AG20443 (cell line): Measurements from ENCODE around the gene PHC2.
A peak's percentile ranks its signal among the peaks of the same experiment; 100 is the strongest.

Experiments
- DNase-seq: peaks from one replicate; pipeline ENCODE4 v3.0.0; 2012; ENCODE audit warnings: low spot score, mixed read lengths

Gene PHC2

DNA sequence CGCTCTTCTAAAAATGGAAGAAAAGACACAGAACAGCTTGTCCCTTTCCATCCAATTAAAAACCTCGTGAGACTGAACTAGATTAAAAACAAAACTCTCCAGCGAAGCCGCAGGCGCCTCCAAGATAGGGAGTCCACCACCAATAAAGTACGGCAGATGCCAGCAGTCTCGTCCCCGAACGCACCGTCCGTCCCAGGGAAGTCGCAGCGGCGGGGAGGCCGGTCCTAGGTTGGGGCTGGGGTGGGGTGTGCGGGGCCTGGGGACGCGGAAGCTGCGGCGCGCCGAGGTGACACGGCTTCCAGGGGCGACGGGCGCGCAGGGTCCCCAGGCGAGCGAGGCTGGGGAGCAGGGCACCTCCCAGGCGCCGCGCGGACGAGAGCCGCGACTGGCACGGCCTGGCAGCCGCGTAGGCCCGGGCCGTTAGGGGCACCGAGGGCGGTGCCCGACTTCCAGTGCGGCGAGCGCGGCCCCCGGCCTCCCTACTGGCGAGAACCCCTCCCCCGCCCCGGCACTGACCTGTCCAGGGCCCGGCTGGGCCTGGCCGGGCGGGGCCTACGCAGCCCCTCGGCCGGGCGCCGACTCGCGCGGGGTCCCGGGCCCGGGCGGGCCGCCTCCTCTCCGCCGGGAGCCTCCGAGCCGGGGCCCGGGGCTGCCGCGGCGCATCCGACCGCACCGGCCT is 81.7 kb downstream of the PHC2 start:
- DNase-seq = peak; percentile 55

DNA sequence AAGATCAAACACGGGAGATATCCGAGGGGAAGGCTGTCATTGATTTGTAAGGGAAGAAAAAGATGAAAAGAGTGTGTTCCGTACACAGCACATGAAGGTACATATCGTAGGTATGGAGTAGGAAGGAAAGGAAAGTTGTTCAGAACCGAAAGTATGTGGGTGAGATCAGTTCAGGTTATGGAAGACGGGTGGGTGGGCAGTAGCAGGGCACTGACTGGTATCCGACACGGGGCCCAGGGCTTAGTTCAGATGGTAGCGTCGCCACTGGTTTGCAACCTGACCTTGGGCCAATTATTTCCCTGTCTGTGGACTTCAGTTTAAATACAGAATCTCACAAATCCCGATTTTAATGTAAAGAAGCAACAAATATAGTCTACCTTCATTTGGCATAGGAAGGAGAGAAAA is 82.2 kb downstream of the PHC2 start:
- DNase-seq = no peak

DNA sequence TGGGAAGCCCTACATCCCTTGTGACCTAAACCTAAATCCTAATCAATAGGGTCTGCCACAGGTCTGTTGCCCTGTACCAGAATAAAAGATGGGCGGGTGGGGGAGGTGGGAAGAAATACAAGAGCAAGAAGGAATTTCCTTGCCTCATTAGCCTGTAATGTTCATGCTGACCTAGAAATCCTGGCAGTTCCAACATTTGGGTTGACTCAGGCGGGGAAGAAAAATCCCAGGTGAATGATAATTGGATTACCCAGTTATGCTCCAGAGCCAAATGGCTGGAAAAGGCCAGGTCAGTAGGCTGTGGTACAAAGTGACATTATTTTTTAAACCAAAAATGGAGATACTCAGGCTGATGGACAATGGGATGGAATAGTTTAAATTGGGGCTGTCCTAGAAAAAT is 82.7 kb downstream of the PHC2 start:
- DNase-seq = peak; percentile 25

DNA sequence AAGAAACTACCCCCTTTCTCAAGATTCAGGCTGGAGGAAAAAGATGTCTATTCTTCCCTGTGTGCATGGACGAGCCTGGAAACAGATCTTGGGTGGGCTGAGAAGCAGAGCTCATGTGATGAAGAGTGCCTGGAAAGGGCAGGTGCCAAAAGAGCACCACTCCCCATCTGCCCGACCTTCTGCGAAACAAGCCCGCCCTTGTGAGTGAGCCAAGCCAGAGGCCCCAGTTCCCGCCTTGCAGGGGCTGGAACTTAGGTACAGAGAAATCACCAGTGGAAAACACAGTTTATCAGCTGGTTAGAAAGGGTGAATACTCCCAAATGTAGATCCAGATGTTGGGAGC is 83.3 kb downstream of the PHC2 start:
- no peak for DNase-seq

DNA sequence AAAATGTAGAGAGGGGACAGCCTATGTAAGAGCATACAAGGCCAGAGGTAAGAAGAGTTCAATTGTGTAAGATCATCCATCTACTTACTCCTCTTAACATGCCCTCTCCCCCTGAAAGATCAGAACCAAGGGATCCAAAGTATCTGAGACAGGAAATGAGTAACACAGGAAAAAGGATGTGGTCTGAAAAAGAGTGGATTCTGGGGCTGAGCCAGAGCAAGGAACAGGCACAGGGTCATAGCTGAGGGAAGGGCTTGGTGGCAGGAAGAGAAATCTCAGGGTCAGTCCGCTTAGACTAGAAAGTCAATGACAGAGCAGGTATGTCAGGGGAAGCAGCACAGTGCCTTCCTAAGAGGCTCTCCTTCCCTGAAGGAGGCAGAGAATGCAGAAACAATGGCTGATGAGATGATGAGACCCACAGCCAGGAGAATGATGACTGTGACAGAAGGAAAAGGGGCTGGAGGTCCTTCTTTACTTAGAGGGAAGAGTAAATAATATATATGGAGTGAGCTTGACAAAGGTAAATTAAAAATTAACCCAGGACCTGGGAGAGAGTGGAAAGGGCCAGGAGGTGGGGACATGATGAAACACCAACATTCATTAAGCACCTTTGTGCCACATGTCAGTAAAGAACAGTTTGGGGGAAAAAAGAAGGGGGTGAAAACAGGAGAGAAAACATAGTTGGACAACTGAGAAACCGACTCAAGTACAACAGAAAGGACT is 83.8 kb downstream of the PHC2 start:
- DNase-seq = peak; percentile 59

DNA sequence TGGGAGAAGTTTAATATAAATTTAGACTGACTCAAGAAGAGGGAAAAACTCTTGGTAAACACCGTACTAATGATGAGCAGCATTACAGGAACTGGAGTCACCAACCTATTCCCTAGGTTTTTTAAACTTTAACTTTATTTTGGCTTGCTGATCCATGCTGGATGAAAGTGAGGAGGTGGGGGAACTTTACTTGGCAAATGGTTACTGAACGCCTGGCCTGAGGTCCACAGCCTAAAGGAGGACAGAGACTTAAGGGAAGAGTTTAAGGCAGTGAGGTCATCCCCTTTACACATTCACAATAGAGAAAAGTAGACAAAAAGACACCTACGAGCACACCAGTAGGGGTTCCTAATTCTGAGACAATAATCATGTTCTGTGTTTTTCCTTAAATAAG is 84.4 kb downstream of the PHC2 start:
- DNase-seq = no peak

DNA sequence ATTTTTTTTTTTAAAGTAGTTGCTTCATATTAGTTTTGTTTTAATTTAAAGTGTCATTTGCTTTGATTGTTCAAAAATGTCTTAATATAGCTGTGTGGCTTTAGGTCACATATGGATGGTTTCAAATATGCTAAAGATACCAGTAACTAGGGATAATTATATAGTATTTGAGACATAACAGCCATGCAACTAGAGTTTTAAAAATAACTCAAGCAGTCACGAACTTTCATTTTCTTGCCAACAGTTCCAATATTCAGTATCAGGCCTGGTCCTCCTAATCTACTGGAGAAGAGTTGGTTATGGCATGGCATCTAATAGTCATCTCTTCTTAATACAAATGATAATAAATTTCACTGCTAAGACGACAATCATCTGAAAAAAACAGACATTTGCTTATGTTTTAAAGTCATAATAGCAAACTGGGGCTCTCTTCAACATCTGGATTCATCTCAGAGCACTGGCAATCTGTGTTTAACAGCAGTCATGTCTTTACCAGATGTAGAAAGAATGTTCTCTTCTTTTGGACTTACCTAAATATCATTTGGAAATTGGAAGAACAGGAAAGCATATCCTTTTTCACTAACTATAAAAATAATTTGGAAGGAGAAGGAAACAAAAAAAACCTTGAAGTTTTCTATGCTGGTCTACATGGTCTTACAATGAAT is 85.9 kb downstream of the PHC2 start:
- DNase-seq = no peak

DNA sequence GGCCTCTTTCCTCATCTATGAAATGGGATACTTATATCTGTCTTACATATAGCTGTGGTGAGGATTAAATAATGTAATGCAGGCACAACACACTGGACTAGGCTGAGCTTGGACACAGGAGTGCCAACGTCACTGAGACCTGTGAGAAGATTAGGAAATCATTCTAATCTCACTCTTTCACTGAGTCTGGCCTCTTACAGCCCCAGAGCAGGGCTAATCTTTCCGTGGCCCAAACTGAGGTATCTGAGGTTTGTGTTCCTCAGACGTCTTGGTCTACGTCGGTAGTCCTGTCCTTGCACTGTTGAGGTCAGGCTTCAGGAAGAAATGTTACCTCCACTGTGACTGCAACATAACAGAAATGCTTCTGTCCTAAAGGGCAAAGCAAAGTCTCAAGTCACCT is 87.4 kb downstream of the PHC2 start:
- no peak for DNase-seq

DNA sequence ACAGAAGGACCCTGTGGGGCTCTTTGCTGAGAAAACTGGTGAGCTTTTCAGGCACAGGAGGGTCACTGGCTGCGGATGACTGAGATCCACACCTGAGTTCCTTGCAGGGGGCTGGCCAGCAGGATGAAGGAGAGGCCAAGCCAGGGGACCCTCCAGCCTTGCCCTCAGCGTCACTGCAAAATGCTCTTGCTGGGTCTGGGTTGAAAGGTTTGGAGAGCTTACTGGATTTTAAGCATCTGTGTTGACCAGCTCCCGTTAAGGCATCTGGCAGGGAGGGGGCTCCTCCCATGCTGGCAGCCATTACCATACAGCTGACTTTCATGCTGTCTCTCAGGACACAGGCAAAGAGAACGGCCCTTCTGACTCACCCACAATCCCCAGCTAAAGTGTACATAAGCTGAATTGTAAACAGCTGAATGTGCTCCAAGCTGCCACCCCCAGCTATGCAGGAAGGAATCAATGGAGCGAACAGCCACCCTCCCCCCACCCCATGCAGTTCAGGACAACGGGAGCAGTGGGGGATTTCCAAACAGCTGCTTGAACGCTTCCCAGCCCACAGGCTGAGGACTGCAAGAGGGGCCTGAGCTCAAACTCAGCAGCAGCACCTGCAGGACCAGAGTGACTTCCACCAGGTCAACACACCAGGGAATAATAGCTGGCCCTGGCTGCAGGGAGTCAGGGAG is 88.7 kb downstream of the PHC2 start:
- peak; percentile 70 for DNase-seq

DNA sequence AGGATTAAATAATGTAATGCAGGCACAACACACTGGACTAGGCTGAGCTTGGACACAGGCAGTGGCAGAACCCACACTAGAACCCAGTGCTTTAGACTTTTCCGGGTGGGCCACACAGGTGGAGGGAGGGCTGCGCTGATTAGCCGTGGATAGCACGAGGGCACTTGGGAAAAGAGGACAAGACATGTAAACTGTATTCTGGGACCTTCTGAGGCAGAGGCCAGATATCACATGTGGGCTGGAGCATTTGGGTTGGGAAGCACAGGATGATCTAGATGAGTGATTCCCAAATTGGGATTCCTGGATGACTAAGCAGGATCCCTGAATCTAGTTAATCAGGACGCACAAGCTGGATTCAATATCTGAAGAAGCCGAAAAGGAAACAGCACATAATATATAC is 89.7 kb downstream of the PHC2 start:
- no peak for DNase-seq

DNA sequence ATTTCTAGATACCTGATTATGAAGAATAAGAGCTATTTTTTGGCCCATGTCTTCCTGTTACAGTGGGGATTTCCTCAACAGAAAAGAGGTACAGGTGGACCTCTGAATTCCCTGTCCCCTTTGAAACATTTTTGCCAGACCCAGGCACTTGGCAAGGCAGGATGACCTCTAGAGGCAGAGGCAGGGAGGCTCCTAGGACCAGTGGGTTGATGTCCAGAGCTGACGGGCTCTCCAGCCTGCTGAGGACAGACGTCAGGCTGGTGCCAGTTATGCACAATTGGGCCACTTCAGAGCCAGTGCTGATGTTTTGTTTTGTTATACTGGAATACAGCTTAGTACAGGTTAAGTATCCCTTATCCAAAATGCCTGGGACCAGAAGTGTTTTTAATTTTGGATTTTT is 91.5 kb downstream of the PHC2 start:
- no peak for DNase-seq

DNA sequence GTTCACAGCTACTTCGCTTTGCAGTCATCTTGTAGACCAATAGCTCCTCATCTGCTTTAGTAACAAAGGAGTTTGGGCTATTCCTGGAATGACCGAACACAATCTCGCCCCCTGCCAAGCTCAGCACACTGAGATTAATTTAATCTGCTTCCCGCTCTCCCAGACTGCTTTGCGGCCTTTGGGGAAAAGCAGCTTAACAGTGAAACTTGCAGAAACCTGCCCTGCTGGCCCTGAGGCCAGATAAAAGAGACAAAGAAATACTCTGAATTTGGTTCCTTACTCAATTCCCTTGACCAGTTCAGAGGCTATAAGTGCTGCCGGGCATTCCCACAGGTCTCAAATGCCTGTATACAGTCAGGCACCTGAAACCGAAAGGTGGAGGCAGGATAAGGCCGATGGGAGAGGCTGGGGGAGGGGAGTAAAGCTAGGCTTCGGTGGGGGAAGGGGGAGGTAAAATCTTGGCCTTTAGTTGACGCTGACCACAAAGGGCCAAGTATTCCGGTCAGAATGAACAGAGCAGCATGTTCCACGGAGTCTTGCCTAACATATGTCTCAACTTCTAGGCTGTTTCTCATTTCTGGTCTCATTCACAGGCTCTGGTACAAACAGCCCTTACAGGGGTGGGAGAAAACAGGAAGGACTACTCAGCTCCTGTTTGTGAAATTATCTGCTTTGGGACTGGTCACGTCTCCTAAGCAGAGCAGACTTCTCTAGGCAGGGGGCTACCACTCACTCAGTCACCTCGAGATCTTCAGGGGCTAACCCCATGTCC is 92.3 kb downstream of the PHC2 start:
- DNase-seq = peak; percentile 60

DNA sequence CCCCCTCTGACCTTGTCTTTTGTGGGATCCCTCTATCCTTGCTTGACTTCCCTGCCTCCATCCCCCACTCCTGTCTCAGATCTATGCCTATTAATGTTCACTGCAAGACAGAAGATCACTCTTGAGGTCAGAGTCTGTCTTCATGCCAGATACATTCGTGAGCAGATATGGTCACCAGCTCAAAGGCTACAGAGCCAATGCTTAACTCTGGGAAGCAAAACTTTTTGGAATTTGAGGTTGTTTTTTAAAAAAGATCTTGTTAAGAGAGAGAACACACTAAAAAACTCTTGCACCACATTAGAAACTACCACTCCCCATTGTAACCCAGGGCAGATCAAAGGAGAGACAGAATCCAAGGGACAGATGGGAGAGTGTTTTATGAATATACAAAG is 92.9 kb downstream of the PHC2 start:
- DNase-seq = peak; percentile 33

DNA sequence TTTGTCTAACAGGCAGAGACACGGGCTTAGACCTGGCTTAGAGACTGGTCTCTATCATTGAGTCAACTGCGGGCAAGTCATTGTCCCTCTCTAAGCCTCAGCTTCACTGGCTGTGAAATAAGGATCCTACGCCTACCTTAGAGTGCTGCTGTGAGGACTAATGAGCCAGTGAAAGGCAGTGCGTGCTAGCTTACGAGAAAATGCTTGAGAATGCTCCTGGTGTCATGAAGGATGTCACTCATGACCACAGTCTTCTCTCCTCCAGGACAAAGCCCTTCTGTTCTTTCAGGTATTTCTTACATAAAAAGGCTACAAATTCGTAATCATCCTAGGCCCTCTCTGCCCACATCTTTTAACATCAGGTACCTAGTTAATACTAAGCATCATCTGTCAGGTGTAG is 93.5 kb downstream of the PHC2 start:
- no peak for DNase-seq

DNA sequence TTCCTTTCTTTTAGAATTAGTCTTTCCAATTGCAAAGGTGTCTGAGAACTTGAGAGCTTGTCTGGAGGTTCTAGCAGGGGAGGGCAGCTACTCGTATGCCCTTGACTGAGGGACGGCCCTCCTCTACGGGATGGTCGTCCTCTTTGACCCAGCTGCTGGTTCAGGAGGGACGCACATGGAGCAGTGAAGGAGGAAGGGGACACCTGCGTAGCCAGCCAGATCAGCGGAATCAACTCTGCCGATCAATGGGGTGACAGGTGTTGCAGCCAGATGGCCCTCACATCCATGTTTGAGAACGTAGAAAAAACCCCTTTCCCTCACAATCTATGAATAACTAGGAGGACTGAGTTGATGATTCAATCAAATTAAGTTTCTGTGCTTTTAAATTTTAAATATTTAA is 94.3 kb downstream of the PHC2 start:
- DNase-seq = no peak

DNA sequence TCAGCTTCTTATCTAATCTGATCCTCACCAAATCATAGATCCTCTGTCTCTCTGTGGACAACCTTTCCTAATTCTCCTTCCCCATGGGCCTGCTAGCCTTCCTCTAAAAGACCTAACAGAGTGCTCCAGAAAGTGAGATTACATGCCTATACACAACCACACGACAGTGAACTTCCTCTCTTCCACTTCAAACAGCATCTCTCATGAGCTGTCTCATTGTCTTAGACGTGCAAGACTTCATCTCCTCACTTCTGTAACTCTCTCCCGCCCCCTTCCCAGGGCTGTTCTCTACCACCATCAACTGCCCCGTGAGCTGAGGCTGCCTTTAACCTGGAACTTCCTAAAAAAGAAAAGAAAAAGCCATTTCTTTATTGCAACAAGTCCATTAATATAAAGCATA is 95.9 kb downstream of the PHC2 start:
- no peak for DNase-seq

DNA sequence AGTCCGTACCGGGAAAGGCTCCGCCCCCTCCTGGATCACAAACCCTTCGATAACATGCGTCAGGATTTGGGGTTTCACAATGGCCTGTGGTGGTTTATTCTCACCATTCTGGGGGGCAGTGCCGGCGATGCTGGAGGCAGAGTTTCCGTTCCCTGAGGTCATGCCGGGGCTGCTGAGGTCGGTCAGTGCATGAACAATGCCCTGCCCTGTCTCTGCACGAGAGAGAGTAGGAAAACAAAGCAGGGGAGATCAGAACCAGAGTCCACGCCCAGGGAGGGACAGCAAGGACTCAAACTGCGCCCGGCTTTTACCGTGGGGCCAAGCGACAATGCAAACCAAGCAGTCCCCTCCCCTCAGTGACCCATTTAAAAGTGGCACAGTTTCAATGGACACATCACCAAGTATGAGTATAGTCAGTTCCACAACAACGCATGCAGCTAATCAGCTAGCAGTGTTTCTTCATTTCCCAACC is 96.8 kb downstream of the PHC2 start:
- DNase-seq = peak; percentile 69

DNA sequence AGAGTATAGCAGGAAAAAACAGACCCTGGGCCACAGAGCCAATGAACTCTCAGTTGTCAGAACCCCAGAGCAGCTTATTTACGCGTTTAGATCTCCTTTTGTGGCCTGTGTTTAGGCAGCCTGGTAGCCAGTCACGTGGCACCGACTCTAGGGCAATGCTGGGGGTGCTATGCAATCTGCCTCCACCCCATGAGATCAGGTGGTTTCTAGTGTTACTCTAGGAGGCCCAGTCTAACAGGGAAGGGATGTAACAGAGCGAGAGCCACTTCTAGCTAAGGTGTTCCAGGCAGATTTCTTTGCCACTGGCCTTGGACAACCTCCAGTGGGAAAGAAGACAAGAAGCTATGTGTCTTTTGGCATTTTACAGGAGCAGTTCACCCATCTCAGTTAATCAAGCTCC is 98.0 kb downstream of the PHC2 start:
- no peak for DNase-seq

DNA sequence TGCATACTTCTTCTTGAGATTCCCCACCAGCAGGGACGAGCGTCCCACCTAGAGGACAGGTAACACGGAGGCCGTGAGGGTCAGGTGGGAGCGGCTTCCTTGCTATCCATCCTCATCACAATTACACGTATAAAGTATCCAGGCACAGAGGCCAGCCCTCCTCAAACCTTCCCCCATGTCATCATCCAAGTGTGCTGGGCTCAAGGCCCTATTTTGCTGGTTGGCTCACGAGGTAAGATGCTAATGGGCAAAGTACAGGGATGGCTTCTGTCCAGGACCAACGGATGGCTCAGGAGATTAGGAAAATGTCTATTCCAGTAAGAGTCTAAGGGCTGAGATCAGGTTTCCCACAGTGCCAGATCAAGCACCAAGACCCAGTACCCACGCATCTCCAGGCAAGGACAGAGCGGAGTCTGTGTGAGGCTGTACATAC is 98.5 kb downstream of the PHC2 start:
- DNase-seq = no peak

DNA sequence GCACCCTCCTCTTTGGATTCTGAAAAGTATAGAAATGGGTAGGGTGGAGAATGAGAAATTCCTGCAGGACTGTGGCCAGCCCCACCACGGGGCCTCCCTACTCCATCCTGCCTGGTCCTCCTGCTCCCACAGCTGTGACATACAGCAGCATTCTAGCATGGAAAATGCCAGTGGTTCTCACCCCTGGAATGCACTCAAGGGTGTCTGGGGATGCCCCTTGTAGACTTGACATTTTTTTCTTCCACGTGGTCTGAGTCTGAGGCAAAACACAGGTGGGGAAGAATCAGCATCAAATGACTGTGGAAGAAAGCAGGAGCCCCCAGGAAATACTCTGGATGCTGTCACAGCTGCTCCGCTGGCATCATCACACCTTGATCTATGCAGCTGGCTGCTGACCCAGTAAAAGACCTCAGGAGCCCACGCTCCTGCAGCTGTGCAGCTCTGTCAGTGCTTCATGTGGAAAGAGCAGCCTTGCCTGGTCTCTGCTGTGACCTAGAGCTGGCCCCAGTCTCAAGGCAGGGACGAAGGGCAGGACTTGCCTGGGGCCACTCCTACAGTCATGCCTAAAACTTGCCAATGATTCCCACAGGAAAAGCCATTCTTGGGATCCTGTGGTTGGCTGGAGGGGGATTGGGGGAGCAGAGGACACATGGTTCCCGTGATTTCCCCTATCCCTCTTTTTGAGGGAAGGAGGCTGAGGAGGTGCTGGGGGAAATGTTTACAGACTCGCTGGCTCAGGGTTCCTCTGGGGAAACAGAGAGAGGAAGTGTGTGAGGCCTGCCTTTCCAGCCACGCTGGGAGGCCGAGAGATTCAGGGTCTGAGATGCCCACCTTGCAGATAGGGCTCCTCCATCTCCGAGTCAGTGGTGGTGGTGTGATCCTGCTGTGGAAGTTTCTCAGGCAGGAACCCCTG is 99.2 kb downstream of the PHC2 start:
- no peak for DNase-seq

DNA sequence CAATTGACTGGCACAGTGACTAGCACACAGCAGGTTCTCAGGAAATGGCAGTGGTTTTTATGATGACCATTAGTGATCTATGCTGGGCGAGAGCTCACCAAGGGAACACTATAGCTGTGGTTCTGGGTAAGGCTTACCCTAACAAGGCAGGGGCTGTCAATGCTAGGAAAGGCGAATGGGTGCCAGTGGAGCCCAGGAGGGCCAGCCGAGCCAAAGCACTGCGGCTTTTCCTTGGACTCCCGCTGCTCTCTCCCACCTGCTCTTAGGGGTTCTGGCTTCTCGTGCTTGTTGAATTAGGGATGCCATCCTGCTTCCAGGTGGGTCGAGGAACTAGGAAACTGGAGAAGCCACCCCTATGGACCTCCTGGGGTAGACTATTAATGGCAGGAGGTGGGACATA is 100.0 kb downstream of the PHC2 start:
- no peak for DNase-seq
